ENCODE data around the gene APRT.

DNA sequence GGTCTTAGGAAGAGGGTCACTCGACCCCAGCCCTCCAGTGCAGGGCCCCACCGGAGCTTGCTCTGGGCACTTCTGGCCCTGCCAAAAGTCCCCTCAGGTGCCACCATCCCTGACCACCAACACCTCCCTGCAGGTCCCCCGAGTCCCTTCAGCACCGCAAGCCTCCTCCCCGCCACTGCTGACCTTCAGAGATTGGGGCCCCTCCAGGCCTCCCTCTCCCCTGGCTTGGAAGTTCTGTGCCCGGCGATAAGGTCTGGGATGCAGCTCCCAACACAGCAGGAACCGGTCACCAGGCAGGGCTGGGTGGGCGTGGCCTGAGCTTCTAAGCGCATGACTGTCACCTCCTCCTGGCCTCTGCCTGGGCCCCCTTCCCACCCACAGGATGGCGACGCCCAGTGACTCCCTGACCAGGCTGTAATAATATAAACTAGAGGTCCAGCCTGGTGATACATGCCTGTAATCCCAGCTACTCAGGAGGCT is 37.9 kb downstream of the APRT start:
- TF ChIP-seq, protein P1, sequence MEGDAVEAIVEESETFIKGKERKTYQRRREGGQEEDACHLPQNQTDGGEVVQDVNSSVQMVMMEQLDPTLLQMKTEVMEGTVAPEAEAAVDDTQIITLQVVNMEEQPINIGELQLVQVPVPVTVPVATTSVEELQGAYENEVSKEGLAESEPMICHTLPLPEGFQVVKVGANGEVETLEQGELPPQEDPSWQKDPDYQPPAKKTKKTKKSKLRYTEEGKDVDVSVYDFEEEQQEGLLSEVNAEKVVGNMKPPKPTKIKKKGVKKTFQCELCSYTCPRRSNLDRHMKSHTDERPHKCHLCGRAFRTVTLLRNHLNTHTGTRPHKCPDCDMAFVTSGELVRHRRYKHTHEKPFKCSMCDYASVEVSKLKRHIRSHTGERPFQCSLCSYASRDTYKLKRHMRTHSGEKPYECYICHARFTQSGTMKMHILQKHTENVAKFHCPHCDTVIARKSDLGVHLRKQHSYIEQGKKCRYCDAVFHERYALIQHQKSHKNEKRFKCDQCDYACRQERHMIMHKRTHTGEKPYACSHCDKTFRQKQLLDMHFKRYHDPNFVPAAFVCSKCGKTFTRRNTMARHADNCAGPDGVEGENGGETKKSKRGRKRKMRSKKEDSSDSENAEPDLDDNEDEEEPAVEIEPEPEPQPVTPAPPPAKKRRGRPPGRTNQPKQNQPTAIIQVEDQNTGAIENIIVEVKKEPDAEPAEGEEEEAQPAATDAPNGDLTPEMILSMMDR (conservative IDR thresholded peaks at IDR 0.05; ENCODE audit: low read depth, low read length): no peak
- TF ChIP-seq EZH2 (IDR thresholded peaks at IDR 0.05; ENCODE audit: low read length, unreplicated experiment): no peak
